ENCODE data around the gene TENM3.

TENM3 gene

GRCh38 chr4:182604161-182604622 is 361.0 kb downstream of the TENM3 start:
- Histone ChIP-seq H3K79me2 (ENCODE audit: control insufficient read depth, low read length) (no peaks in the 10 kb centered on the region), H3K4me2 (ENCODE audit: low read length) (no peak overlapping the region)
- TF ChIP-seq EZH2phosphoT487 (IDR thresholded peaks at IDR 0.05; ENCODE audit: borderline replicate concordance, low read length) (no peak), CTCF (IDR thresholded peaks at IDR 0.05; ENCODE audit: low read depth, low read length, poor library complexity, severe bottlenecking) (no peak)

GRCh38 chr4:182604953-182605352 is 361.8 kb downstream of the TENM3 start:
- Histone ChIP-seq H4K20me1 (ENCODE audit: control insufficient read depth, insufficient read depth, low read depth, low read length) (no peaks in the 10 kb centered on the region), H3K27ac (ENCODE audit: low read depth, low read length) (no peak overlapping the region), H3K36me3 (ENCODE audit: control insufficient read depth, low read length) (no peaks in the 10 kb centered on the region), H3K27me3 (ENCODE audit: control insufficient read depth, low read length) (no peaks in the 10 kb centered on the region), H3K4me1 (ENCODE audit: control insufficient read depth, low read length) (no peaks in the 10 kb centered on the region), H3K4me3 (ENCODE audit: low read length) (no peak overlapping the region), H3K9me2 (replicated peaks; ENCODE audit: control insufficient read depth, low read length) (no peaks in the 10 kb centered on the region), H3F3A (ENCODE audit: control insufficient read depth, insufficient read depth) (no peaks in the 10 kb centered on the region), H3K9me3 (ENCODE audit: control insufficient read depth, insufficient read depth, low read length) (no peaks in the 10 kb centered on the region), H3K79me2 (ENCODE audit: control insufficient read depth, low read length) (no peaks in the 10 kb centered on the region), H3K4me2 (ENCODE audit: low read length) (no peak overlapping the region)
- TF ChIP-seq CTCF (IDR thresholded peaks at IDR 0.05; ENCODE audit: low read depth, low read length, poor library complexity, severe bottlenecking) (no peak), EZH2phosphoT487 (IDR thresholded peaks at IDR 0.05; ENCODE audit: borderline replicate concordance, low read length) (no peak)

More at GRCh38 chr4:182604161-182604622, 361.0 kb downstream of the TENM3 start:
- Histone ChIP-seq H3F3A (ENCODE audit: control insufficient read depth, insufficient read depth) (no peaks in the 10 kb centered on the region), H3K9me2 (replicated peaks; ENCODE audit: control insufficient read depth, low read length) (no peaks in the 10 kb centered on the region), H3K9me3 (ENCODE audit: control insufficient read depth, insufficient read depth, low read length) (no peaks in the 10 kb centered on the region), H4K20me1 (ENCODE audit: control insufficient read depth, insufficient read depth, low read depth, low read length) (no peaks in the 10 kb centered on the region), H3K36me3 (ENCODE audit: control insufficient read depth, low read length) (no peaks in the 10 kb centered on the region), H3K27ac (ENCODE audit: low read depth, low read length) (no peak overlapping the region), H3K4me1 (ENCODE audit: control insufficient read depth, low read length) (no peaks in the 10 kb centered on the region), H3K4me3 (ENCODE audit: low read length) (no peak overlapping the region), H3K27me3 (ENCODE audit: control insufficient read depth, low read length) (no peaks in the 10 kb centered on the region)

GRCh38 chr4:182608525-182608924 is 365.3 kb downstream of the TENM3 start:
- TF ChIP-seq EZH2phosphoT487 (IDR thresholded peaks at IDR 0.05; ENCODE audit: borderline replicate concordance, low read length), result no peak
- no peak for TF ChIP-seq CTCF (IDR thresholded peaks at IDR 0.05; ENCODE audit: low read depth, low read length, poor library complexity, severe bottlenecking)
- no peaks in the 10 kb centered on the region for H3K27me3 ChIP-seq (ENCODE audit: control insufficient read depth, low read length)
- no peak overlapping the region for H3K4me3 ChIP-seq (ENCODE audit: low read length)
- no peaks in the 10 kb centered on the region for H3K36me3 ChIP-seq (ENCODE audit: control insufficient read depth, low read length)
- H4K20me1 ChIP-seq (ENCODE audit: control insufficient read depth, insufficient read depth, low read depth, low read length), result no peaks in the 10 kb centered on the region
- H3K4me2 ChIP-seq (ENCODE audit: low read length), result no peak overlapping the region
- no peaks in the 10 kb centered on the region for H3K9me2 ChIP-seq (replicated peaks; ENCODE audit: control insufficient read depth, low read length)
- H3K9me3 ChIP-seq (ENCODE audit: control insufficient read depth, insufficient read depth, low read length), result no peaks in the 10 kb centered on the region
- H3K4me1 ChIP-seq (ENCODE audit: control insufficient read depth, low read length), result no peaks in the 10 kb centered on the region
- H3F3A ChIP-seq (ENCODE audit: control insufficient read depth, insufficient read depth), result no peaks in the 10 kb centered on the region
- no peak overlapping the region for H3K27ac ChIP-seq (ENCODE audit: low read depth, low read length)
- H3K79me2 ChIP-seq (ENCODE audit: control insufficient read depth, low read length), result no peaks in the 10 kb centered on the region
